AG09309 (cell line): ENCODE data around the gene ACACB.

Source experiments
- DNase-seq: peaks from one replicate; pipeline ENCODE4 v3.0.0-alpha.2; 2010; ENCODE audit warnings: low read depth
- H3K4me3 ChIP-seq: 2 replicates; pipeline ENCODE4 v1.5.1; 2011; ENCODE audit warnings: mild to moderate bottlenecking, low read depth, low read length, moderate library complexity; ENCODE audit not compliant: control insufficient read depth
- CTCF ChIP-seq: IDR thresholded peaks from 2 replicates; pipeline ENCODE4 v1.5.1; 2011; ENCODE audit warnings: mild to moderate bottlenecking, low read depth, low read length, inconsistent platforms; ENCODE audit not compliant: insufficient read depth, control insufficient read depth; ENCODE audit errors: missing control alignments

ACACB gene

GRCh38 chr12:109156586-109156985 lies 40.2 kb downstream of the ACACB start:
- DNase-seq, result no peak
- no peak overlapping the region for H3K4me3 ChIP-seq
- no peak for TF ChIP-seq CTCF

- no peak overlapping the region for H3K4me3 ChIP-seq
- TF ChIP-seq CTCF, result no peak
- no peak for DNase-seq
Measured at GRCh38 chr12:109157986-109158385, 41.6 kb downstream of the ACACB start.

- TF ChIP-seq CTCF, result no peak
- DNase-seq, result no peak
- H3K4me3 ChIP-seq, result no peak overlapping the region
Measured at GRCh38 chr12:109160433-109160832, 44.0 kb downstream of the ACACB start.

- DNase-seq, result no peak
- no peak overlapping the region for H3K4me3 ChIP-seq
- TF ChIP-seq CTCF, result no peak
Measured at GRCh38 chr12:109160873-109161272, 44.5 kb downstream of the ACACB start.

- no peak for TF ChIP-seq CTCF
- DNase-seq, result no peak
- H3K4me3 ChIP-seq, result no peak overlapping the region
Measured at GRCh38 chr12:109162551-109162950, 46.2 kb downstream of the ACACB start.

GRCh38 chr12:109163167-109163566 lies 46.8 kb downstream of the ACACB start:
- no peak for TF ChIP-seq CTCF
- no peak for DNase-seq
- no peak overlapping the region for H3K4me3 ChIP-seq

GRCh38 chr12:109165599-109165998 lies 49.2 kb downstream of the ACACB start:
- H3K4me3 ChIP-seq, result no peak overlapping the region
- DNase-seq, result no peak
- TF ChIP-seq CTCF, result no peak
